Ascending aorta (tissue), 2 donors: Measurements from ENCODE around the gene SNX8. TPM values are rescaled to one million over a fixed set of nuclear protein-coding genes. Genes with fewer than 3 reads are reported as not detected.
"Not testable (repeated sequence)": the region's sequence is repeated elsewhere in the genome, so short reads cannot be mapped to it uniquely, and the experiment has no call there.

ENCODE experiments used
- DNase-seq, 2 donors: peaks; one replicate each; pipeline ENCODE4 v3.0.0-alpha.2; 2019; ENCODE audit warnings: low spot score in 2 of 2
- H3K27ac ChIP-seq, 2 donors: fragments of 200-600 bp; sonication (generic); one replicate each; pipeline ENCODE4 v1.5.1; 2016 to 2017; ENCODE audit warnings: mild to moderate bottlenecking in 1 of 2
- H3K27me3 ChIP-seq: fragments of 200-600 bp; sonication (generic); one replicate; pipeline ENCODE4 v1.5.1; 2017
- H3K36me3 ChIP-seq, 2 donors: fragments of 200-600 bp; sonication (generic); one replicate each; pipeline ENCODE4 v1.5.1; 2016
- H3K4me1 ChIP-seq, 2 donors: fragments of 200-600 bp; sonication (generic); one replicate each; pipeline ENCODE4 v1.5.1; 2016 to 2017; ENCODE audit warnings: mild to moderate bottlenecking in 1 of 2
- H3K4me3 ChIP-seq, 2 donors: fragments of 200-600 bp; sonication (generic); one replicate each; pipeline ENCODE4 v1.5.1; 2016 to 2017; ENCODE audit warnings: mild to moderate bottlenecking in 1 of 2
- H3K9me3 ChIP-seq, 2 donors: fragments of 200-600 bp; sonication (generic); one replicate each; pipeline ENCODE4 v1.5.1; 2016
- intact Hi-C: fragments of 100-400 bp; cut with DNase I; formaldehyde crosslinking; loops from one replicate; pipeline ENCODE4 v1.15.1; 2023
- total RNA-seq: library from RNA; depleted of rRNA; stranded (reverse); fragments of >200 nt; gene quantifications from one replicate; pipeline ENCODE4 v1.1.0, GENCODE V29; 2016
- TF ChIP-seq, protein P1 (sequence below), 3 experiments: fragments of 200-600 bp in 2 of 3; fragments of 450-650 bp in 1 of 3; sonication (generic) in 2 of 3; IDR thresholded peaks; one replicate each; pipeline ENCODE4 v1.5.1; 2016 to 2019; ENCODE audit warnings: antibody characterized with exemption in 3 of 3, mild to moderate bottlenecking in 1 of 3, moderate library complexity in 1 of 3

SNX8 gene
- total RNA-seq, 1 donor from 2014 or later, result 12.2 TPM

DNA sequence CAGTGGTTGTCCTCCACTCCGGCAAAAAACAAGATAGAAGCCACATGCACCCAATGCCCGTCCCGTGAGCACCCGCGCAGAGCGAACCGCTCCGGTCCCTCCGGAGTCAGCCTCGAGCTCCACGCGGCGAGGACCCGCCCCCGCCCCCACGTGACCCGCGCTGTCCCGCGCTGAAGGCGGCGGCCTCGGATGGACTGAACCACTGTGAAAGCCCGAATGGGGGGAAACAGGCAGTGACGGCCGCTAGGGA, 39.6 kb upstream of the SNX8 start:
- TF ChIP-seq, protein P1, sequence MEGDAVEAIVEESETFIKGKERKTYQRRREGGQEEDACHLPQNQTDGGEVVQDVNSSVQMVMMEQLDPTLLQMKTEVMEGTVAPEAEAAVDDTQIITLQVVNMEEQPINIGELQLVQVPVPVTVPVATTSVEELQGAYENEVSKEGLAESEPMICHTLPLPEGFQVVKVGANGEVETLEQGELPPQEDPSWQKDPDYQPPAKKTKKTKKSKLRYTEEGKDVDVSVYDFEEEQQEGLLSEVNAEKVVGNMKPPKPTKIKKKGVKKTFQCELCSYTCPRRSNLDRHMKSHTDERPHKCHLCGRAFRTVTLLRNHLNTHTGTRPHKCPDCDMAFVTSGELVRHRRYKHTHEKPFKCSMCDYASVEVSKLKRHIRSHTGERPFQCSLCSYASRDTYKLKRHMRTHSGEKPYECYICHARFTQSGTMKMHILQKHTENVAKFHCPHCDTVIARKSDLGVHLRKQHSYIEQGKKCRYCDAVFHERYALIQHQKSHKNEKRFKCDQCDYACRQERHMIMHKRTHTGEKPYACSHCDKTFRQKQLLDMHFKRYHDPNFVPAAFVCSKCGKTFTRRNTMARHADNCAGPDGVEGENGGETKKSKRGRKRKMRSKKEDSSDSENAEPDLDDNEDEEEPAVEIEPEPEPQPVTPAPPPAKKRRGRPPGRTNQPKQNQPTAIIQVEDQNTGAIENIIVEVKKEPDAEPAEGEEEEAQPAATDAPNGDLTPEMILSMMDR (IDR thresholded peaks at IDR 0.05), result no peak
- Histone ChIP-seq H3K27ac (peak overlapping the region; percentile 98 to 99), H3K27me3 (no peaks in the 10 kb centered on the region), H3K9me3 (no peaks in the 10 kb centered on the region), H3K36me3 (no peaks in the 10 kb centered on the region), H3K4me3 (peak overlapping the region; percentile 91), H3K4me1 (peaks cover 16 to 21% of the 10 kb centered on the region in 2 donors)
- intact Hi-C loops, result loop anchor here (1.0 to 10.0 kb wide), 6 partner anchors 40 to 895 kb away; partner anchors contain the start of genes CHST12, IQCE, MICALL2 and MRM2
- DNase-seq, result peak; percentile 43 to 92

DNA sequence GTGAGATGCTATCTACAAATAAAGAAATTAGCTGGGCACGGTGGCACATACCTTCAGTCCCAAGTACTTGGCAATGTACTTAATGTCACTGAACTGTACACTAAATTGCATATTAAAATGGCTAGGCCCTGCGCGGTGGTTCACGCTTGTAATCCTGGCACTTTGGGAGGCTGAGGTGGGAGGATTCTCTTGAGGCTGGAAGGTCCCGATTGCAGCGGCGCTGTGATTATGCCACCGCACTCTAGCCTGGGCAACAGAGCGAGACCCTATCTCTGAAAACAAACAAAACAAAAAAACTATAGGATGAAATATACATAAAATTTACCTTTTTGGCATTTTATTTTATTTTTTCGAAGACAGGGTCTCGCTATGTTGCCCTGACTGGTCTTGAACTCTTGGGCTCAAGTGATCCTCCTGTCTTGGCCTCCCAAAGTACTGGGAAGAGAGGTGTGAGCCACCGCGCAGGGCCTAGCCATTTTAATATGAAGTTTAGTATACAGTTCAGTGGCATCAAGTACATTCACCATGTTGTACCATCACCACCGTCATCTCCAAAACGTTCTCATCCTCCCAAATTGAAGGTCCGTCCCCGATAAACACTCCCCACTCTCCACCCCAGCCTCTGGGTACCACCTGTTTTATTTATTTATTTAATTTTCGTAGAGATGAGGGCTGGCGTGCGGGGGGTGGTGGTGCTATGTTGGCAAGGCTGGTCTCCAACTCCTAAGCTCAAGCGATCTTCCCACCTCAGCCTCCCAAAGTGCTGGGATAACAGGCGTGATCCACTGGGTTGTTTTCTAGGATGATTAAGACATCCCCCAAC, 39.1 kb upstream of the SNX8 start:
- H3K9me3 ChIP-seq, result no peaks in the 10 kb centered on the region
- H3K27ac ChIP-seq, result peak overlapping the region; percentile 98 to 99
- peaks cover 16 to 21% of the 10 kb centered on the region in 2 donors for H3K4me1 ChIP-seq
- intact Hi-C loops, result loop anchor here (5.0 to 10.0 kb wide), 2 partner anchors 111 to 689 kb away; partner anchors contain the start of genes MRM2 and NUDT1
- no peak for DNase-seq
- no peaks in the 10 kb centered on the region for H3K27me3 ChIP-seq
- H3K4me3 ChIP-seq, result peak overlapping the region; percentile 91
- TF ChIP-seq, protein P1 (IDR thresholded peaks at IDR 0.05), result no peak
- H3K36me3 ChIP-seq, result no peaks in the 10 kb centered on the region

DNA sequence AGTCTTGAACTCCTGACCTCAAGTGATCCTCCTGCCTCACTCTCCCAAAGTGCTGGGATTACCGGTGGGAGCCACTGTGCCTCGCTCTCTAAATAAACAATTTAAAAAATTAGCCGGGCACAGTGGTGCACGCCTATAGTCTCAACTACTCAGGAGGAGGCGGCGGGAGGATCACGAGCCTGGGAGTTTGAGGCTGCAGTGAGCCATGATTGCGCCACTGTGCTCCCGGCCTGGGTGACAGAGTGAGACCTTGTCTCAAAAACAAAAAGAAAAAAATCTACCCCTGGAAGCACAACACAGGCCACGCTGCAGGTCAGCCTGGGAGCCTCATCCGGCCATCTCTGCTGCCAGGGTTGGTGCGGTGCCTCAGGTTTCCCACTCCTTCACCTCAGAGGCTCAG, 36.6 kb upstream of the SNX8 start:
- H3K27ac ChIP-seq, result no peak overlapping the region
- H3K4me3 ChIP-seq, result no peak overlapping the region
- no peaks in the 10 kb centered on the region for H3K27me3 ChIP-seq
- intact Hi-C loops, result loop anchor here (5.0 to 10.0 kb wide), 2 partner anchors 109 to 686 kb away; partner anchors contain the start of genes MRM2 and NUDT1
- H3K36me3 ChIP-seq, result no peaks in the 10 kb centered on the region
- TF ChIP-seq, protein P1 (IDR thresholded peaks at IDR 0.05), result no peak
- peaks cover 6 to 9% of the 10 kb centered on the region in 2 donors for H3K4me1 ChIP-seq
- H3K9me3 ChIP-seq, result no peaks in the 10 kb centered on the region
- no peak for DNase-seq

DNA sequence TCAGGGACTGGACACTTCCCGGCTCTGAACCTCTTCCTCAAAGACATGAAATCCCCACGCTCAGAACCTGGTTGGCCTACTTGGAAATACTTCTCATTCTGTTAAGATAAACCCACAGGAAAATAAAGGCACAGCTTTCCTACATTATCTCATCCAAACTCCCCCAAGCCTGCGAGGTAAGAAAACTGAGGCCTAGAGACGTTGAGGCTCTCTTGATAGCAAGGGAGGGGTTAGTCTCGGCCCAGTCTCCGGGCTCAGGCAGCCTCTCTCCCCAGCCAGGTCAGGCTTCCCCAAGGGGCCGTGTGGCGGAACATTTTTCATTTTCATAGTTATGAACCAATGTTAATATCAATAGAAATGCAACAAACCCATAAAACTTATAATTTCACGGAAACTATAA, 35.8 kb upstream of the SNX8 start:
- Histone ChIP-seq H3K27ac (no peak overlapping the region), H3K9me3 (no peaks in the 10 kb centered on the region), H3K4me3 (no peak overlapping the region), H3K4me1 (peaks cover 5% of the 10 kb centered on the region in 2 donors), H3K36me3 (no peaks in the 10 kb centered on the region), H3K27me3 (no peaks in the 10 kb centered on the region)
- DNase-seq, result no peak
- TF ChIP-seq, protein P1 (IDR thresholded peaks at IDR 0.05), result no peak
- intact Hi-C loops, result loop anchor here (5.0 to 10.0 kb wide), 2 partner anchors 108 to 685 kb away; partner anchors contain the start of genes MRM2 and NUDT1

DNA sequence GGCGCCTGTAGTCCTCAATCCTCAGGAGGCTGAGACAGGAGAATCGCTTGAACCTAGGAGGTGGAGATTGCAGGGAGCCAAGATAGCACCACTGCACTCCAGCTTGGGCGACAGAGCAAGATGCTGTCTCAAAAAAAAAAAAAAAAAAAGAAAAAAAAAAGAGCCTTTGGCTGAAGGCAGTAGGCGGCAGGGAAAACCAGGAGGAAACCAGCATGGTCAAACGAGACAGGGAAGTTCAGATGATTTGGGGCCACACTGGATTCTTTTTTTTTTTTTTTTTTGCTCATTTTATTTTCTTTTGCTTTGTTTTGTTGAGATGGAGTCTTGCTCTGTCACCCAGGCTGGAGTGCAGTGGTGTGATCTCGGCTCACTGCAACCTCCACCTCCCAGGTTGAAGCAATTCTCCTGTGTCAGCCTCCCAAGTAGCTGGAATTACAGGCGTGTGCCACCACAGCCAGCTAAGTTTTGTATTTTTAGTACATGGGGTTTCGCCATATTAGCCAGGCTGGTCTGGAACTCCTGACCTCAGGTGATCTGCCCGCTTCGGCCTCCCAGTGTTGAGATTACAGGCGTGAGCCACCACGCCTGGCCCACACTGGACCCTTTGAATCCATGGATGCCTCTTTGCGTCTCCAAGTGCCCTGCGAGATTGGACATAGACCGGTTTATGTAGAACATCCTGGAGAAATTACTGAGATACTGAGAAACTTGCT, 33.3 kb upstream of the SNX8 start:
- peak overlapping the region in 1 of 2 donors; percentile 45 for H3K27ac ChIP-seq
- not testable (repeated sequence) for H3K4me1 ChIP-seq, DNase-seq, H3K9me3 ChIP-seq, H3K36me3 ChIP-seq, H3K27me3 ChIP-seq
- intact Hi-C loops, result loop anchor here (2.0 kb wide), 1 partner anchor 769 kb away; no protein-coding TSS in a partner anchor
- peak overlapping the region; percentile 36 to 41 for H3K4me3 ChIP-seq
